Ishikawa (cell line): ENCODE results near the gene AHI1.

Experiments used
- CEBPB ChIP-seq: IDR thresholded peaks from 2 replicates; pipeline ENCODE4 v1.6.1; 2012
- CREB1 ChIP-seq: IDR thresholded peaks from 2 replicates; pipeline ENCODE4 v1.6.1; 2012; ENCODE audit warnings: low read depth
- EGR1 ChIP-seq: IDR thresholded peaks from 2 replicates; pipeline ENCODE4 v1.6.1; 2012
- EP300 ChIP-seq: IDR thresholded peaks from 2 replicates; pipeline ENCODE4 v1.6.1; 2012; ENCODE audit warnings: borderline replicate concordance
- MAX ChIP-seq: IDR thresholded peaks from 2 replicates; pipeline ENCODE4 v1.6.1; 2012
- REST ChIP-seq: IDR thresholded peaks from 2 replicates; pipeline ENCODE4 v1.6.1; 2012; ENCODE audit warnings: low read depth, mild to moderate bottlenecking
- TAF1 ChIP-seq: IDR thresholded peaks from 2 replicates; pipeline ENCODE4 v1.6.1; 2012; ENCODE audit warnings: low read depth, mild to moderate bottlenecking
- TCF12 ChIP-seq: IDR thresholded peaks from 2 replicates; pipeline ENCODE4 v1.6.1; 2012; ENCODE audit warnings: low read depth
- YY1 ChIP-seq: IDR thresholded peaks from 2 replicates; pipeline ENCODE4 v1.6.1; 2012; ENCODE audit warnings: low read depth
- ZBTB7A ChIP-seq: IDR thresholded peaks from 2 replicates; pipeline ENCODE4 v1.6.1; 2012; ENCODE audit warnings: low read depth

GRCh38 chr6:135320721-135321621 lies 176.6 kb downstream of the AHI1 start:
- no peak for TF ChIP-seq MAX
- TF ChIP-seq TCF12: no peak
- no peak for TF ChIP-seq YY1
- no peak for TF ChIP-seq CEBPB
- no peak for TF ChIP-seq CREB1
- no peak for TF ChIP-seq ZBTB7A
- TF ChIP-seq EP300: no peak
- no peak for TF ChIP-seq REST
- no peak for TF ChIP-seq EGR1
- no peak for TF ChIP-seq TAF1
